Stomach smooth muscle (tissue), 2 donors: Measurements from ENCODE around the gene PDLIM1.
"Not testable (repeated sequence)": the region's sequence is repeated elsewhere in the genome, so short reads cannot be mapped to it uniquely, and the experiment has no call there.

Source experiments
- H3K27ac ChIP-seq: one replicate; pipeline ENCODE4 v1.7.0; 2013; ENCODE audit warnings: mild to moderate bottlenecking, low read length, inconsistent platforms
- H3K27me3 ChIP-seq, 2 donors: one replicate each; pipeline ENCODE4 v1.7.0; 2013; ENCODE audit warnings: low read length in 2 of 2; ENCODE audit not compliant: insufficient read depth in 2 of 2, control insufficient read depth in 1 of 2
- H3K36me3 ChIP-seq, 2 donors: one replicate each; pipeline ENCODE4 v1.7.0; 2013; ENCODE audit warnings: low read length in 2 of 2; ENCODE audit not compliant: control insufficient read depth in 2 of 2, insufficient read depth in 2 of 2
- H3K4me1 ChIP-seq: one replicate; pipeline ENCODE4 v1.7.0; 2013; ENCODE audit warnings: low read length; ENCODE audit not compliant: control insufficient read depth, insufficient read depth
- H3K4me3 ChIP-seq, 2 donors: one replicate each; pipeline ENCODE4 v1.7.0; 2013; ENCODE audit warnings: low read length in 2 of 2
- H3K9ac ChIP-seq, 2 donors: one replicate each; pipeline ENCODE4 v1.7.0; 2013; ENCODE audit warnings: low read length in 2 of 2, mild to moderate bottlenecking in 1 of 2
- H3K9me3 ChIP-seq, 2 donors: one replicate each; pipeline ENCODE4 v1.7.0; 2013; ENCODE audit warnings: low read length in 2 of 2; ENCODE audit not compliant: control insufficient read depth in 2 of 2
- donor health status: healthy.
- donor health status: Pancreatic carcinoma.

Gene PDLIM1

GRCh38 chr10:95240811-95241210, 50.0 kb downstream of the PDLIM1 start:
- Histone ChIP-seq H3K9me3 (no peaks in the 10 kb centered on the region), H3K27ac (no peak overlapping the region), H3K27me3 (no peaks in the 10 kb centered on the region), H3K9ac (no peak overlapping the region), H3K4me3 (no peak overlapping the region), H3K4me1 (no peaks in the 10 kb centered on the region), H3K36me3 (peaks cover 0 to 13% of the 10 kb centered on the region in 2 donors)

- H3K27ac ChIP-seq, H3K4me3 ChIP-seq, H3K9me3 ChIP-seq, H3K9ac ChIP-seq, H3K4me1 ChIP-seq, H3K27me3 ChIP-seq: not testable (repeated sequence)
- H3K36me3 ChIP-seq: peaks cover 0 to 13% of the 10 kb centered on the region in 2 donors
Observed at GRCh38 chr10:95240096-95240495, 50.7 kb downstream of the PDLIM1 start.

DNA sequence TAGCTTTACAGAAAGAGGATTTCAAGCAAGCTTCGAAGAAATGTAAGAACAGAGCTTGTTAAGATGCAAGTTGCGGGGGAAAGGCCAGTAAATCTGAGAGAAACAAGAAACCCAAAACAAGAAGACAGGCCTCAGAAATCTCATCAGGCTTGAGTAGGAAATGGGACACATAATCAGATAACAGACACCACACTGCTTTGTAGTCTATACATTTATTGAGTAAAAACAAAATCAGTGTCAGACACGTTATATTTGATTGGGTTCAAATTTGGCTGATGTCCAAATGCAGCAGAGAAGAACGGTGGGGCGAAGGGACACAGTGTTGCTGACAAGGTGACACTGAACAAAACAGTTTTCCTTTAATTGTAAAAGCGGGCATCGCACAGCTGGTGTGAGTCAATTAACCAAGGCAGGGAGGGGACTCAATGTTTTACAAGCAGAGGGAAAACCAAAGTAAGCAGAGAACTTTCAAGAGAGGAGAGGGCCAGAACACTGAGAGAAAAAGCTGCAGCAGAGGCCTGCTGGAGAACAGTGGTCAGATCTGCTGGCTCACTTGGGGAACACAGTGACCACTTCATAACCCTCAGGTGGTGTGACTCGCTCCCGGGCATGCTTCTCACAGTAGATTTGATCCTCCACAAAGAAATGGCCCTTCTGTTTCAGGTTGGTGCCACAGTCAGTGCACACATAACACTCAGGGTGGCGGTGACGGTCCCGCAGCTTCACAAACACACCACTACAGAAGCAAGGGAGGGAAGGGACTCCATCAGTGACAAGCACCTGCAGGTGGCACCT, 53.2 kb downstream of the PDLIM1 start:
- H3K4me1 ChIP-seq: peaks cover under 1% of the 10 kb centered on the region
- H3K36me3 ChIP-seq: peaks cover 0 to 10% of the 10 kb centered on the region in 2 donors
- no peak overlapping the region for H3K9ac ChIP-seq
- no peaks in the 10 kb centered on the region for H3K9me3 ChIP-seq
- no peaks in the 10 kb centered on the region for H3K27me3 ChIP-seq
- H3K4me3 ChIP-seq: no peak overlapping the region
- no peak overlapping the region for H3K27ac ChIP-seq

DNA sequence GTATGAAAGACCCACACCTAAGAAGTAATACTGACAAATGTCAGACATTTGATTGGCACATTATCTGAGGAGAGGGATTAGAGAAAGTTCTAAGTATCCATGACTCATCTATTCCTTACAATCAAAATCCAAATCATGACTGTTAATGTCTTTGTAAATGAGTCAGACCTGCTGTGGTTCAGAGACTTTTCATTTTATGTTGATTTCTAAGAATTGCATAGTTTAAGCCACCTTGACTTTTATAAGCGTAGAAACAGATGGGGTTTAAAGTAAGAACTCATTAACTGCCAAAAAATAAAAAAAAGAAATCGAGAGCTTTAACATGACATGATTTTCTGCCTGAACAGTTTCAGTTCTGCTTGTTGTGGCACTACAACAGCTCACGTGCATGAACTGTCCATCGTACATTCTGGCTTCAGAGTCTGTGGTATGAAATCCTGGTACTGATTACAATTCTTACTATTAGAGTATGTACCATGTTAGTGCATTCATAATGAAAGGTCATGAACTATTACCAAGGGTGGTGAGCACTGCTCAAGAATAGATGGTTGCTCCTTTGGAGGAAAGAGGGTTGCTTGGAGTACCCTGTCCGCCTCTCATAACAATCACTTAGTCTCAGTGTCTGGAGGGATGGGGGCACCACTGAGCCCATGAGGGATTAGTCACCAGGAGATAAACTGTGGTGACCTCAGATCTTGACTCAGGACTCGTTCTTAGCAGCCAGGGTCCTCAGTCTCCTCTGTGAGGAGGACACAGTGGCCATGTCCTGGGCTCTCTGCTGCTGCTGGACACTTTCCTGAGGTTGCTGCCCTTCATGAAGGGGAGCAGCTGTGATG, 54.5 kb downstream of the PDLIM1 start:
- H3K4me3 ChIP-seq: no peak overlapping the region
- peaks cover 0 to 10% of the 10 kb centered on the region in 2 donors for H3K36me3 ChIP-seq
- H3K4me1 ChIP-seq: peaks cover 2% of the 10 kb centered on the region
- H3K27me3 ChIP-seq: no peaks in the 10 kb centered on the region
- H3K27ac ChIP-seq: no peak overlapping the region
- no peak overlapping the region for H3K9ac ChIP-seq
- no peaks in the 10 kb centered on the region for H3K9me3 ChIP-seq

GRCh38 chr10:95235676-95236067, 55.1 kb downstream of the PDLIM1 start:
- Histone ChIP-seq H3K36me3 (peaks cover 0 to 10% of the 10 kb centered on the region in 2 donors), H3K4me1 (peaks cover 7% of the 10 kb centered on the region), H3K27ac (no peak overlapping the region), H3K27me3 (no peaks in the 10 kb centered on the region), H3K9ac (no peak overlapping the region), H3K9me3 (no peaks in the 10 kb centered on the region), H3K4me3 (no peak overlapping the region)

DNA sequence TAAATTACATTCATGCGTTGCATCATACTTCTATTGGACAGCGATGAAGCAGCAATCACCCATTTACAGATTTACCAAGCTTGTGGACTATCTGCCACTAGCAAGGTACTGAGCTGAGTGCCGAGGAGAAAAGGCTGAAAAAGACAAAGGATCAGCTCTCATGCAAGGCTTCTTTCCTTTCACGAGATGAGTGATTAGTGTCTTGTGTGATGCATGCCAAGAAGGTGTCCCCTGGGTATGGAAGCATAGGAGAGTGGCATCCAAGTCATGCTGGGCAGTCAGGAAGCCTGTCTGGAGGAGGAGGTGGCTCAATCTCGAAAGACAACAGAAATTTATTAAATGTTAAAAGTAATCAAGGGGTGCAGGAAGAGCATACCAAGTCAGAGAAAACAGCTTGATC, 55.9 kb downstream of the PDLIM1 start:
- Histone ChIP-seq H3K9ac (no peak overlapping the region), H3K27me3 (no peaks in the 10 kb centered on the region), H3K4me3 (no peak overlapping the region), H3K4me1 (peaks cover 11% of the 10 kb centered on the region), H3K9me3 (no peaks in the 10 kb centered on the region), H3K36me3 (peaks cover 0 to 8% of the 10 kb centered on the region in 2 donors), H3K27ac (no peak overlapping the region)

GRCh38 chr10:95233377-95234034, 57.3 kb downstream of the PDLIM1 start:
- no peak overlapping the region for H3K4me3 ChIP-seq
- H3K4me1 ChIP-seq: peaks cover 11% of the 10 kb centered on the region
- H3K9me3 ChIP-seq: no peaks in the 10 kb centered on the region
- H3K9ac ChIP-seq: no peak overlapping the region
- peaks cover 0 to 8% of the 10 kb centered on the region in 2 donors for H3K36me3 ChIP-seq
- no peak overlapping the region for H3K27ac ChIP-seq
- H3K27me3 ChIP-seq: no peaks in the 10 kb centered on the region

- peak overlapping the region; percentile 42 to 47 for H3K9ac ChIP-seq
Observed at GRCh38 chr10:95230677-95231586, 59.9 kb downstream of the PDLIM1 start.

GRCh38 chr10:95229724-95230627, 60.8 kb downstream of the PDLIM1 start:
- peak overlapping the region in 1 of 2 donors; percentile 42 for H3K9ac ChIP-seq
- no peaks in the 10 kb centered on the region for H3K9me3 ChIP-seq
- no peak overlapping the region for H3K27ac ChIP-seq
- H3K4me3 ChIP-seq: peak overlapping the region; percentile 57 to 77
- peaks cover 11% of the 10 kb centered on the region for H3K4me1 ChIP-seq
- no peaks in the 10 kb centered on the region for H3K36me3 ChIP-seq
- H3K27me3 ChIP-seq: no peaks in the 10 kb centered on the region

More at GRCh38 chr10:95230677-95231586, 59.9 kb downstream of the PDLIM1 start:
- not testable (repeated sequence) for H3K9me3 ChIP-seq, H3K27me3 ChIP-seq, H3K36me3 ChIP-seq, H3K27ac ChIP-seq
- Histone ChIP-seq H3K4me1 (peaks cover 11% of the 10 kb centered on the region), H3K4me3 (peak overlapping the region; percentile 57 to 77)
